Posterior cingulate gyrus (tissue), 11 donors: ENCODE results near the gene FUNDC1.

Experiments used
- DNase-seq, 10 donors: peaks; one replicate each; pipeline versions ENCODE4 v3.0.0 to v3.0.0-alpha.2; 2020 to 2021; ENCODE audit warnings: mixed read lengths in 3 of 10
- intact Hi-C: fragments of 100-400 bp; cut with DNase I; formaldehyde crosslinking; loops from one replicate; pipeline ENCODE4 v1.15.1; 2023

FUNDC1 gene

GRCh38 chrX:44483965-44484606 is 58.6 kb downstream of the FUNDC1 start:
- intact Hi-C loops = no loop called here
- DNase-seq = no peak

GRCh38 chrX:44482575-44482974 is 60.1 kb downstream of the FUNDC1 start:
- intact Hi-C loops = no loop called here
- DNase-seq = no peak

GRCh38 chrX:44480591-44480990 is 62.1 kb downstream of the FUNDC1 start:
- no peak for DNase-seq
- intact Hi-C loops = no loop called here

- DNase-seq = no peak
- intact Hi-C loops = no loop called here
Observed at GRCh38 chrX:44474410-44474809, 68.2 kb downstream of the FUNDC1 start.
